HG02623 (cell line): Measurements from ENCODE around the gene SHISA4.

Source experiments
- ATAC-seq: cut with Tn5 transposase; IDR thresholded peaks from one replicate; pipeline ENCODE4 v1.9.1; 2021; ENCODE audit warnings: moderate library complexity; ENCODE audit not compliant: unreplicated experiment

SHISA4 gene

GRCh38 chr1:201881617-201882016, 7.1 kb upstream of the SHISA4 start:
- no peak for ATAC-seq

GRCh38 chr1:201882665-201883132, 6.0 kb upstream of the SHISA4 start:
- ATAC-seq, result no peak

- no peak for ATAC-seq
Measured at GRCh38 chr1:201883266-201883665, 5.4 kb upstream of the SHISA4 start.

GRCh38 chr1:201883786-201884185, 4.9 kb upstream of the SHISA4 start:
- no peak for ATAC-seq

GRCh38 chr1:201884425-201884824, 4.3 kb upstream of the SHISA4 start:
- no peak for ATAC-seq

- ATAC-seq, result no peak
Measured at GRCh38 chr1:201885531-201886075, 3.1 kb upstream of the SHISA4 start.

- no peak for ATAC-seq
Measured at GRCh38 chr1:201886103-201886885, 2.4 kb upstream of the SHISA4 start.

- ATAC-seq, result no peak
Measured at GRCh38 chr1:201887116-201887866, 1.4 kb upstream of the SHISA4 start.

- no peak for ATAC-seq
Measured at GRCh38 chr1:201889090-201889968, 631 bp downstream of the SHISA4 start.

GRCh38 chr1:201890223-201890622, 1.5 kb downstream of the SHISA4 start:
- no peak for ATAC-seq

- no peak for ATAC-seq
Measured at GRCh38 chr1:201890806-201891450, 2.2 kb downstream of the SHISA4 start.

- no peak for ATAC-seq
Measured at GRCh38 chr1:201891451-201892045, 2.9 kb downstream of the SHISA4 start.

- ATAC-seq, result no peak
Measured at GRCh38 chr1:201892211-201892610, 3.5 kb downstream of the SHISA4 start.

- ATAC-seq, result no peak
Measured at GRCh38 chr1:201893431-201893830, 4.7 kb downstream of the SHISA4 start.

GRCh38 chr1:201894343-201895119, 5.8 kb downstream of the SHISA4 start:
- no peak for ATAC-seq

- no peak for ATAC-seq
Measured at GRCh38 chr1:201895120-201895665, 6.5 kb downstream of the SHISA4 start.

GRCh38 chr1:201895913-201896807, 7.5 kb downstream of the SHISA4 start:
- ATAC-seq, result no peak

- ATAC-seq, result no peak
Measured at GRCh38 chr1:201896951-201897391, 8.3 kb downstream of the SHISA4 start.
